D721Med (cell line): ENCODE results near the gene ZEB1.
"Not testable (repeated sequence)": the region's sequence is repeated elsewhere in the genome, so short reads cannot be mapped to it uniquely, and the experiment has no call there.

Source experiments
- DNase-seq: peaks from one replicate; pipeline ENCODE4 v3.0.0; 2011; ENCODE audit warnings: low spot score; ENCODE audit not compliant: insufficient read length
- FAIRE-seq: peaks from 2 replicates; lab custom pipeline; 2011; peaks lifted over from hg19 to GRCh38; lab: Jason Lieb, UNC
- CTCF ChIP-seq: IDR thresholded peaks from 2 replicates; pipeline ENCODE4 v1.5.1; 2012; ENCODE audit warnings: mild to moderate bottlenecking, control low read depth; ENCODE audit not compliant: insufficient read depth; ENCODE audit errors: missing control alignments

Gene ZEB1

DNA sequence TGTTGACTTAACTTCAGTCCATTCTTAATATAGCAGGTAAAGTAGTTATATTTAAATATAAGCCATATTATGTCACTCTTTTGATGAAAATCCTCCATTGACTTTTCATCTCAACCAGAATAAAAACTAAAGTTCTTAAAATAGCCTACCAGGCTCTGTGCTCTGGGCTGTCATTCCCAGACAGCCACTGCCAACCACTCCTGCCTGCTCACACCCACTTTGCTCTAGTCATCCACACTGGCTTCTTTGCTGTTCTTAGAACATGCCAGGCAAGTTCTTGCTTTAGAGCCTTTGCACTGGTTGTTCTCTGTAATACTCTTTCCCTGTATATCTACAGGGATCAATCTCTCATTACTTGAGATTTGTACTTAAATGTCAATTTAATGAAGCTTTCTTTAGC lies 80.6 kb downstream of the ZEB1 start:
- DNase-seq (no peak), FAIRE-seq (no peak)
- TF ChIP-seq CTCF: no peak

DNA sequence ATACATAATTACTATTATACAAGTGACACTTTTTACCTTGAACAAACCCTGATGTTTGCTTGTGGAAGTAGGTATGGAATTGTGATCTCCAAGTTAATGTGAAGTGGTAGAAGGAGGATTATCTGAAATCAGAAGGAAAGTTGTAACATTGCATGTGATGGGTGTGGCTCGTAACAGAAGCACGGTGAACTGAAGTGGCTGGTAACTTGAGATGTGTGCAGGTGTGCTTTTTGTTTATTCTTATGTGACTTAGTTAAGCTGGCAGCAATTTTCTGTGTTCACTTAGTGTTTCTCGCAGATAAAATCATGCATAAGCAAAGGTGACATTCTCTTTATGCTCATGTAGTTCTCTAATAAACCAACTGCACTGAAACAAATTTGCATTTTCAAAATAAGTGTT lies 82.3 kb downstream of the ZEB1 start:
- no peak for TF ChIP-seq CTCF
- FAIRE-seq (no peak), DNase-seq (no peak)

DNA sequence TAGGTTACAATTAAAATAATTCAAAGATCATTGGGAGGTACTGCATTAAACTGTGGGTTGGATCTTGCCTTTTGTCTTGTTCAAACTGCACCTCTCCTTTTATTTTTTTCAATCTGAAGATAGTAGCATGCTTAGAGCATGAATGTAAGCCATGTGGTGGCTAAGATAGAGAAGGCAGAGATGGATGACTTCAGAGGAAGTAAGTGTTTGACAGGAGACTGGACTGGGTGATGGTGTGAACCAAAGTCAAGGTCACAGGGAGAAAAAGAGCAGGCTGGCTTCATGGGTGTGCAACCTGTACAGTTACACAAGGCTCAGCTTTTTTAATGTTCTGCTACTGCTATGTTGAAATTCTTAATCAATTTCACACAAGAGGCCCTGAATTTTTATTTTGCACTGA lies 85.6 kb downstream of the ZEB1 start:
- FAIRE-seq: peak; percentile 35
- DNase-seq: no peak
- no peak for TF ChIP-seq CTCF

GRCh38 chr10:31405829-31406228 lies 86.8 kb downstream of the ZEB1 start:
- not testable (repeated sequence) for FAIRE-seq, DNase-seq

DNA sequence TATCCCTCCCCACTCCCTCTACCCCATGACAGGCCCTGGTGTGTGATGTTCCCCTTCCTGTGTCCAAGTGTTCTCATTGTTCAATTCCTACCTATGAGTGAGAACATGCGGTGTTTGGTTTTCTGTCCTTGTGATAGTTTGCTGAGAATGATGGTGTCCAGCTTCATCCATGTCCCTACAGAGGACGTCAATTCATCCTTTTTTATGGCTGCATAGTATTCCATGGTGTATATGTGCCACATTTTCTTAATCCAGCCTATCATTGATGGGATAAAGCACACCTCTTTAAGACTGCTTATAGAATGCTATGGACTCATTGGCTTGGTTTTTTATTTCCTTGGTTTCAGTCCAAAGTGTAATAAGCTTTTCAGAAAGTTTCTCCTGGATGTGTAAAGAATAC lies 93.4 kb downstream of the ZEB1 start:
- FAIRE-seq, DNase-seq: not testable (repeated sequence)

GRCh38 chr10:31413325-31413724 lies 94.3 kb downstream of the ZEB1 start:
- no peak for FAIRE-seq
- TF ChIP-seq CTCF: no peak
- DNase-seq: no peak

DNA sequence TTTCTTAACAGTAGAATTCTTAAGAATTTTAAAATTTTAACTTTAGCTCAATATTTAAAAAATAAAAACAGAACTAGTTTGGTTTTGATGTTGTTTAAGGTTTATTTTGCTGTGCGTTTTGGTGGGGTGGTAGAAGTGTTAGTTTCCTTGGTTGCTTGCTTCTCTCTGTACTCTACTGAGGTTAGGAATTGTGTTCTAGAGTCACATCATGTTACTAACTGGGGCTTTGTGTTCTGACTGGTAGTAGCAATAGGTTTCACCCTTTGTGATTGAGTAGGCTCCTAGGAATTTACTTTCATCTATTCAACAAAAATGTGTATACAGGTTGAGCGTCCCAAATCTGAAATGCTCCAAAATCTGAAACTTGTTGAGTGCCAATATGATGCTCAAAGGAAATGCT lies 99.5 kb downstream of the ZEB1 start:
- FAIRE-seq (no peak), DNase-seq (no peak)
- TF ChIP-seq CTCF: no peak

DNA sequence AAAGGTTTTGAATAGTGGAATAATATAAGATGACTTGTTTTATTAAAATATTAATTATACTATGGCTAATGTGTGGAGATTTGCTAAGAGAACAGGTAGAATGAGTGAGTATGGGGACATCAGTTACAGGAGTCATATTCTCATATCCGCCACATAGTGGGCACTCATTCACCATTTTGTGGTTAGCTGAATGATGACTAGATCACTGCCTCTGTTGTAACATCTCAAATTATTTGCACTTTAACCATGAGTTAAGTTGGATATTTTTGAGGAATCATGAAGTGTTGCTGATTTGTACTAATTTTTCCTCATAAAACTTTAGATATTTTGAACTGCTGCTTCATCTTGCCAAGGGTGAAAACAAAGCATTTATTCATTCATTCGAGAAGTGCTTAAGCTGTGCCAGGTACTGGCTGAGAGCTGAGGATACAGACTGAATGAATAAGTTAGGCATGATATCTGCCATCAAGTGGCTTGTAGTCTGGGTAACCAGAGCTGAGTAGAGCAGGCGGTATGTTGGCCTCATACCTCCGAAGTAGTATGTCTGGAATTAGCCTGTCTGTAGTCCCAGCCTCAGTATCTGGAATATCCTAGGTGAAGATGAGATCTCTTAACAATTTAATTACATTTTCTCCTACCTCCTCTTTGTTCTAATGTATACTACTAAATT lies 100.5 kb downstream of the ZEB1 start:
- DNase-seq (no peak), FAIRE-seq (no peak)
- TF ChIP-seq CTCF: no peak
